GM20000 (cell line): ENCODE data around the gene HPS3.

ENCODE experiments used
- DNase-seq: peaks from one replicate; pipeline ENCODE4 v3.0.0; 2012; ENCODE audit warnings: low spot score
- CTCF ChIP-seq: IDR thresholded peaks from 2 replicates; pipeline ENCODE4 v1.5.1; 2012; ENCODE audit warnings: mild to moderate bottlenecking, control low read depth; ENCODE audit errors: extremely low read depth, missing control alignments

Gene HPS3

GRCh38 chr3:149122721-149123578 is 6.5 kb upstream of the HPS3 start:
- TF ChIP-seq CTCF, result no peak
- DNase-seq, result no peak

GRCh38 chr3:149128821-149129220 is 617 bp upstream of the HPS3 start:
- TF ChIP-seq CTCF, result no peak
- no peak for DNase-seq

GRCh38 chr3:149131589-149131988 is 2.2 kb downstream of the HPS3 start:
- no peak for DNase-seq
- TF ChIP-seq CTCF, result no peak

- no peak for TF ChIP-seq CTCF
- DNase-seq, result no peak
These were observed 5.1 kb downstream of the HPS3 start for GRCh38 chr3:149134575-149134974.

GRCh38 chr3:149142682-149143081 is 13.2 kb downstream of the HPS3 start:
- TF ChIP-seq CTCF, result no peak

GRCh38 chr3:149145356-149145755 is 15.9 kb downstream of the HPS3 start:
- TF ChIP-seq CTCF, result no peak
- DNase-seq, result no peak

More at GRCh38 chr3:149142682-149143081, 13.2 kb downstream of the HPS3 start:
- no peak for DNase-seq

- TF ChIP-seq CTCF, result no peak
- DNase-seq, result no peak
These were observed 16.5 kb downstream of the HPS3 start for GRCh38 chr3:149145974-149146373.
